Neural progenitor cell (in vitro differentiated cells): ENCODE results near the gene ERMAP. TPM values are rescaled to one million over a fixed set of nuclear protein-coding genes. Genes with fewer than 3 reads are reported as not detected.
"Not testable (repeated sequence)": the region's sequence is repeated elsewhere in the genome, so short reads cannot be mapped to it uniquely, and the experiment has no call there.

Source experiments
- DNase-seq: peaks from one replicate; pipeline ENCODE4 v3.0.0-alpha.2; 2016; ENCODE audit warnings: low spot score
- H2AFZ ChIP-seq: fragments of 200-600 bp; sonication (generic); replicated peaks from 2 replicates; pipeline ENCODE4 v1.6.1; 2016; ENCODE audit warnings: antibody characterized with exemption
- H3F3A ChIP-seq: fragments of 200-600 bp; sonication (generic); 2 replicates; pipeline ENCODE4 v1.6.1; 2016; ENCODE audit warnings: antibody characterized with exemption, low read depth
- H3K27ac ChIP-seq: fragments of 200-600 bp; sonication (generic); 2 replicates; pipeline ENCODE4 v1.5.1; 2016; ENCODE audit warnings: mild to moderate bottlenecking
- H3K27me3 ChIP-seq: fragments of 200-600 bp; sonication (generic); 2 replicates; pipeline ENCODE4 v1.6.1; 2016; ENCODE audit warnings: mild to moderate bottlenecking, moderate library complexity
- H3K36me3 ChIP-seq: fragments of 200-600 bp; sonication (generic); 2 replicates; pipeline ENCODE4 v1.5.1; 2016
- H3K4me1 ChIP-seq: fragments of 200-600 bp; sonication (generic); 2 replicates; pipeline ENCODE4 v1.6.1; 2016; ENCODE audit warnings: mixed run types
- H3K4me2 ChIP-seq: fragments of 200-600 bp; sonication (generic); 2 replicates; pipeline ENCODE4 v1.6.1; 2016
- H3K4me3 ChIP-seq: fragments of 200-600 bp; sonication (generic); 2 replicates; pipeline ENCODE4 v1.5.1; 2016
- H3K79me2 ChIP-seq: fragments of 200-600 bp; sonication (generic); 2 replicates; pipeline ENCODE4 v1.6.1; 2016; ENCODE audit warnings: low read depth
- H3K9ac ChIP-seq: fragments of 200-600 bp; sonication (generic); 2 replicates; pipeline ENCODE4 v1.6.1; 2016
- H3K9me3 ChIP-seq: fragments of 200-600 bp; sonication (generic); 2 replicates; pipeline ENCODE4 v1.5.1; 2016; ENCODE audit warnings: low read depth
- H4K20me1 ChIP-seq: fragments of 200-600 bp; sonication (generic); 2 replicates; pipeline ENCODE4 v1.6.1; 2016; ENCODE audit warnings: low read depth
- H3K27ac Mint-ChIP-seq: 3 replicates; pipeline ENCODE4 v1.8.0; 2021; ENCODE audit warnings: mixed read lengths
- H3K27me3 Mint-ChIP-seq: 2 replicates; pipeline ENCODE4 v1.8.0; 2022; ENCODE audit warnings: low read depth, mild to moderate bottlenecking, inconsistent platforms, moderate library complexity, mixed read lengths; ENCODE audit not compliant: insufficient read depth
- H3K36me3 Mint-ChIP-seq: 3 replicates; pipeline ENCODE4 v1.8.0; 2021; ENCODE audit warnings: mixed read lengths
- H3K4me1 Mint-ChIP-seq: 3 replicates; pipeline ENCODE4 v1.8.0; 2021; ENCODE audit warnings: mixed read lengths
- H3K4me3 Mint-ChIP-seq: 3 replicates; pipeline ENCODE4 v1.8.0; 2021; ENCODE audit warnings: mild to moderate bottlenecking, moderate library complexity, mixed read lengths
- H3K9me3 Mint-ChIP-seq: 3 replicates; pipeline ENCODE4 v1.8.0; 2020; ENCODE audit warnings: mixed read lengths
- EZH2 ChIP-seq: fragments of 200-600 bp; sonication (generic); IDR thresholded peaks from 2 replicates; pipeline ENCODE4 v1.6.1; 2017; ENCODE audit warnings: antibody characterized with exemption, mild to moderate bottlenecking, moderate library complexity
- EZH2phosphoT487 ChIP-seq: fragments of 200-600 bp; sonication (generic); IDR thresholded peaks from 2 replicates; pipeline ENCODE4 v1.6.1; 2017; ENCODE audit warnings: antibody characterized with exemption
- total RNA-seq: library from RNA; depleted of rRNA; stranded (reverse); fragments of >200 nt; gene quantifications from 2 replicates; pipeline ENCODE4 v1.2.3, GENCODE V29; 2015; ENCODE audit warnings: low replicate concordance
- TF ChIP-seq, protein P1 (sequence below): fragments of 200-600 bp; sonication (generic); IDR thresholded peaks from 2 replicates; pipeline ENCODE4 v1.5.1; 2017; ENCODE audit warnings: antibody characterized with exemption, mild to moderate bottlenecking

The ERMAP gene
- total RNA-seq, 1 donor from 2014 or later, result 2.2 TPM

DNA sequence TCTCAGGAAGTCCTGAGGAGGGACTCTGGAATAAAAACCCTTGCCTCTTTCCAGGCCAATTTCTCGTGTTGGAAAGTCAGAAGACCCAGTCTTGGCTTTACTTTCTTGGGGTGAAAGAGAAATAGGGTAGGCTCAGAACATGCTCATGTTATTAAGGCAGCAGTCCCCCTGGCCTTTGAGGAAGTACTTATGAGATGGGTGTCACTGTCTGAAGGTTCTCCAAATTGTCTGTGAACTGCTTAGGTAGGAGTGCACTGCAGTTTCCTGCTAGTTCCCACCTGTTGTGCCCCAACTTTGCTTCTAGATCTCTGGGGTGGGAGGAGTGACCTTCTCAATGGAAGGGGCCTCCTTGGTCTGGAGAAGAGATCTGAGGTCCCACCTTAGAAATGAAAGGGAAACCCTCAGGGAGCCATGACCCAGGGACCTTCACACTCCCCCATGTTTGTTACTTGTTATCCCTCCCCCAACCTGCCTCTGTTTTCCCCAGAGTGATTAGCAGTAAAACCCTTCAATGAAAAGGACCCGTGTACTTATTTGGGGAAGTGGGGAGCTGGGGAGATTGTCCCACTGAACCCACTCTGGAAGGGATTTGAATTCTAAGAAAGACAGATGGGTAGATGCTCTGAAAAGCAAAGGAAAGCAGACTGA lies 35.2 kb downstream of the ERMAP start:
- H3K27ac ChIP-seq, result no peak overlapping the region

DNA sequence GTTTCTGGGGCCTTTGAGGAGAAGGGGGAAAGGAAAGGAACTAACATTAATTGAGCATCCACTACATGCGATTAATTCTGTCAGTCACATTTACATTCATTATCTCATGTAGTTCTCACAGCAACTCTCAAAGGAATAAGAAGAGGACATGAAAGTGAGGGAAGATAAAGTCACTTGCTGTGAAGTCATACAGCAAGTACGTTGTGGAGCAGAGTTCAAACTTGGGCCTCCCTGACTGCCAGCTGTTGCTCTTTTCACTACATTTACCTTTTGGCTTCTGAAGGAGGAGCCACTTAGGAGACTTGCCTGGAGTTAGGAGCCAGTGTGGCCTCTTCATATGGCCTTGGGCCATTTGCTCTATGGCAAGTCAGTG lies 35.7 kb downstream of the ERMAP start:
- Histone ChIP-seq H3K36me3 (peaks cover 4% of the 10 kb centered on the region), H3F3A (no peaks in the 10 kb centered on the region), H3K4me1 (peaks cover 8% of the 10 kb centered on the region), H3K79me2 (peaks cover 22% of the 10 kb centered on the region), H3K4me3 (no peak overlapping the region), H4K20me1 (peaks cover 8% of the 10 kb centered on the region), H3K9ac (no peak overlapping the region), H3K9me3 (no peaks in the 10 kb centered on the region), H3K27me3 (no peaks in the 10 kb centered on the region), H3K27ac (no peak overlapping the region), H3K4me2 (no peak overlapping the region), H2AFZ (no peak overlapping the region)
- DNase-seq, result no peak
- Mint-ChIP-seq H3K36me3 (peaks cover 68% of the 10 kb centered on the region), H3K27me3 (peaks cover 6% of the 10 kb centered on the region), H3K4me3 (no peak overlapping the region), H3K4me1 (peaks cover 14% of the 10 kb centered on the region), H3K9me3 (peaks cover 46% of the 10 kb centered on the region), H3K27ac (no peak overlapping the region)
- TF ChIP-seq, protein P1, sequence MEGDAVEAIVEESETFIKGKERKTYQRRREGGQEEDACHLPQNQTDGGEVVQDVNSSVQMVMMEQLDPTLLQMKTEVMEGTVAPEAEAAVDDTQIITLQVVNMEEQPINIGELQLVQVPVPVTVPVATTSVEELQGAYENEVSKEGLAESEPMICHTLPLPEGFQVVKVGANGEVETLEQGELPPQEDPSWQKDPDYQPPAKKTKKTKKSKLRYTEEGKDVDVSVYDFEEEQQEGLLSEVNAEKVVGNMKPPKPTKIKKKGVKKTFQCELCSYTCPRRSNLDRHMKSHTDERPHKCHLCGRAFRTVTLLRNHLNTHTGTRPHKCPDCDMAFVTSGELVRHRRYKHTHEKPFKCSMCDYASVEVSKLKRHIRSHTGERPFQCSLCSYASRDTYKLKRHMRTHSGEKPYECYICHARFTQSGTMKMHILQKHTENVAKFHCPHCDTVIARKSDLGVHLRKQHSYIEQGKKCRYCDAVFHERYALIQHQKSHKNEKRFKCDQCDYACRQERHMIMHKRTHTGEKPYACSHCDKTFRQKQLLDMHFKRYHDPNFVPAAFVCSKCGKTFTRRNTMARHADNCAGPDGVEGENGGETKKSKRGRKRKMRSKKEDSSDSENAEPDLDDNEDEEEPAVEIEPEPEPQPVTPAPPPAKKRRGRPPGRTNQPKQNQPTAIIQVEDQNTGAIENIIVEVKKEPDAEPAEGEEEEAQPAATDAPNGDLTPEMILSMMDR, result no peak
- TF ChIP-seq EZH2phosphoT487 (no peak), EZH2 (no peak)

More for the DNA sequence above, 35.2 kb downstream of the ERMAP start:
- no peak overlapping the region for H3K4me2 ChIP-seq
- peaks cover 12% of the 10 kb centered on the region for H3K4me1 ChIP-seq
- no peak overlapping the region for H3K4me3 Mint-ChIP-seq
- H2AFZ ChIP-seq, result no peak overlapping the region
- peaks cover 4% of the 10 kb centered on the region for H3K36me3 ChIP-seq
- H3K4me3 ChIP-seq, result no peak overlapping the region
- peaks cover 15% of the 10 kb centered on the region for H3K4me1 Mint-ChIP-seq
- H3K79me2 ChIP-seq, result peaks cover 27% of the 10 kb centered on the region
- H3K9me3 Mint-ChIP-seq, result peaks cover 41% of the 10 kb centered on the region
- H3K9me3 ChIP-seq, result no peaks in the 10 kb centered on the region
- H3K27ac Mint-ChIP-seq, result no peak overlapping the region
- H4K20me1 ChIP-seq, result peaks cover 13% of the 10 kb centered on the region
- TF ChIP-seq, protein P1, result no peak
- TF ChIP-seq EZH2phosphoT487, result no peak
- no peak for TF ChIP-seq EZH2
- peaks cover 6% of the 10 kb centered on the region for H3K27me3 Mint-ChIP-seq
- peaks cover 63% of the 10 kb centered on the region for H3K36me3 Mint-ChIP-seq
- no peak for DNase-seq
- H3F3A ChIP-seq, result no peaks in the 10 kb centered on the region
- no peak overlapping the region for H3K9ac ChIP-seq
- no peaks in the 10 kb centered on the region for H3K27me3 ChIP-seq

DNA sequence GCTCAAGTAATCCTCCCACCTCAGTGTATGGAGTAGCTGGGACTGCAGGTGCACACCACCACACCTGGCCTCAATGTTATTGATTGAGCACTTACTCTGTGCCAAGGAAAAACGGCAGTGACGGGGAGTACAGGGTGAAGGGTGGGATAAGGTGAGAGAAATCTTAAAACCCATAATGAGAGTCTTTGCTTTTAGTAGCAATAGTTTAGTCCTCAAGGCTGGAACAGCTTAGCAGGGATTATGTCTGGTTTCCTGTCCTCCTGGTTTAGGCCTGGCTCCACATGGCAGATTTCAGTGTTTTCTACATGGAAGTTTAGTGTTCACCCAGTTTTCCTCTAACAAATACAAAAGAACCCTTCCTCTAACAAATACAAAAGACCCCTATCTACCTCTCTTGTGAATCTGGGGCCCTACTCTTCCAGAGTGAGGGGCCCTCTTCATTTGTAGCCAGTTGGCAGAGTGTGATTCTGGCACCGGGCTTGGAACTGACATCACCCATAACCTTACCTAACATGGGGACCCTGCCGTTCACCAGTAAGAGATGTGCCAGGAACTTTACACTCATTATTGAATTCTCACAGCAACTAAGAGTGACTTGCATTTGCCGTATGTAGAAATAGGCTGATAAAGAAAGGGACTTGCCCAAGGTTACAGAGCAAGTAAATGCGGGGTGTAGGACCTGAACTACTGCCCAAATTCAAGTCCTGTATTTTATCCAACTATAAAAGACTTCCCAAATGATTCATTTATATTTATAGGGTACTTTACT lies 36.4 kb downstream of the ERMAP start:
- Mint-ChIP-seq H3K4me3 (no peak overlapping the region), H3K27me3 (peaks cover 6% of the 10 kb centered on the region), H3K36me3 (peaks cover 74% of the 10 kb centered on the region), H3K27ac (no peak overlapping the region), H3K9me3 (peaks cover 52% of the 10 kb centered on the region), H3K4me1 (peaks cover 10% of the 10 kb centered on the region)
- H3F3A ChIP-seq, result no peaks in the 10 kb centered on the region
- H3K27me3 ChIP-seq, result no peaks in the 10 kb centered on the region
- H4K20me1 ChIP-seq, result peaks cover under 1% of the 10 kb centered on the region
- no peak overlapping the region for H3K9ac ChIP-seq
- H3K4me1 ChIP-seq, result peaks cover under 1% of the 10 kb centered on the region
- H3K4me3 ChIP-seq, result no peak overlapping the region
- no peak overlapping the region for H3K27ac ChIP-seq
- H3K4me2 ChIP-seq, result no peak overlapping the region
- H3K36me3 ChIP-seq, result peaks cover 4% of the 10 kb centered on the region
- no peaks in the 10 kb centered on the region for H3K9me3 ChIP-seq
- no peak overlapping the region for H2AFZ ChIP-seq
- TF ChIP-seq EZH2phosphoT487 (no peak), EZH2 (no peak)
- TF ChIP-seq, protein P1, result no peak
- H3K79me2 ChIP-seq, result peaks cover 15% of the 10 kb centered on the region
- DNase-seq, result no peak

DNA sequence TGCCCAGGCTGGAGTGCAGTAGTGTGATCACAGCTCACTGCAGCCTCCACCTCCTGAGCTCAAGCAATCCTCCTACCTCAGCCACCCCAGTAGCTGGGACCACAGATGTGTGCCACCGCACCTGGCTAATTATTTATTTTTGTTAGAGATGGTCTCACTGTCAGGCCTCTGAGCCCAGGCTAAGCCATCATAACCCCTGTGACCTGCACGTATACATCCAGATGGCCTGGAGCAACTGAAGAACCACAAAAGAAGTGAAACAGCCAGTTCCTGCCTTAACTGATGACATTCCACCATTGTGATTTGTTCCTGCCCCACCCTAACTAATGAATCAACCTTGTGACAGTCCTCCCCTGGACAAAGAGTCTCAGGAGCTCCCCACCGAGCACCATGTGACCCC lies 39.6 kb downstream of the ERMAP start:
- not testable (repeated sequence) for H3K27ac ChIP-seq, H3K27me3 Mint-ChIP-seq, H4K20me1 ChIP-seq, H3K4me3 ChIP-seq, H3F3A ChIP-seq, H3K4me2 ChIP-seq, H3K4me3 Mint-ChIP-seq, H3K27ac Mint-ChIP-seq, H3K9me3 ChIP-seq, H3K79me2 ChIP-seq, H3K4me1 Mint-ChIP-seq, H3K27me3 ChIP-seq, H2AFZ ChIP-seq, H3K9ac ChIP-seq, DNase-seq, H3K4me1 ChIP-seq, H3K36me3 ChIP-seq
- H3K36me3 Mint-ChIP-seq, result peaks cover 59% of the 10 kb centered on the region
- peaks cover 60% of the 10 kb centered on the region for H3K9me3 Mint-ChIP-seq

DNA sequence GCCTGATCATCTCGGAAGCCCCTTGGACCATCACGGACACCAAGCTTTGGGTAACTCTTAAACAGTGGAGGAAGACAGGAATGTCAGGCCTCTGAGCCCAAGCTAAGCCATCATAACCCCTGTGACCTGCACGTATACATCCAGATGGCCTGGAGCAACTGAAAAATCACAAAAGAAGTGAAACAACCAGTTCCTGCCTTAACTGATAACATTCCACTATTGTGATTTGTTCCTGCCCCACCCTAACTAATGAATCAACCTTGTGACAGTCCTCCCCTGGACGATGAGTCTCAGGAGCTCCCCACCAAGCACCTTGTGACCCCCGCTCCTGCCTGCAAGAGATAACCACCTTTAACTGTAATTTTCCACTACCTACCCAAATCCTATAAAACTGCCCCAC lies 42.4 kb downstream of the ERMAP start:
- not testable (repeated sequence) for H3K36me3 ChIP-seq, H3K27ac Mint-ChIP-seq, H3K27me3 Mint-ChIP-seq, H4K20me1 ChIP-seq, H3F3A ChIP-seq, DNase-seq, H3K4me3 ChIP-seq, H3K79me2 ChIP-seq, H3K27ac ChIP-seq, H3K4me2 ChIP-seq, H3K9ac ChIP-seq, H3K4me1 ChIP-seq, H3K4me3 Mint-ChIP-seq, H3K4me1 Mint-ChIP-seq, H3K27me3 ChIP-seq, H3K9me3 ChIP-seq, H2AFZ ChIP-seq
- peaks cover 37% of the 10 kb centered on the region for H3K36me3 Mint-ChIP-seq
- peaks cover 63% of the 10 kb centered on the region for H3K9me3 Mint-ChIP-seq
